Embryonic facial prominence (tissue), 1 donor: ENCODE results near the gene CPA2.
"Not testable (repeated sequence)": the region's sequence is repeated elsewhere in the genome, so short reads cannot be mapped to it uniquely, and the experiment has no call there.

ENCODE experiments used
- DNase-seq: peaks from one replicate; pipeline ENCODE4 v3.0.0-alpha.2; 2016; ENCODE audit errors: extremely low spot score

CPA2 gene

DNA sequence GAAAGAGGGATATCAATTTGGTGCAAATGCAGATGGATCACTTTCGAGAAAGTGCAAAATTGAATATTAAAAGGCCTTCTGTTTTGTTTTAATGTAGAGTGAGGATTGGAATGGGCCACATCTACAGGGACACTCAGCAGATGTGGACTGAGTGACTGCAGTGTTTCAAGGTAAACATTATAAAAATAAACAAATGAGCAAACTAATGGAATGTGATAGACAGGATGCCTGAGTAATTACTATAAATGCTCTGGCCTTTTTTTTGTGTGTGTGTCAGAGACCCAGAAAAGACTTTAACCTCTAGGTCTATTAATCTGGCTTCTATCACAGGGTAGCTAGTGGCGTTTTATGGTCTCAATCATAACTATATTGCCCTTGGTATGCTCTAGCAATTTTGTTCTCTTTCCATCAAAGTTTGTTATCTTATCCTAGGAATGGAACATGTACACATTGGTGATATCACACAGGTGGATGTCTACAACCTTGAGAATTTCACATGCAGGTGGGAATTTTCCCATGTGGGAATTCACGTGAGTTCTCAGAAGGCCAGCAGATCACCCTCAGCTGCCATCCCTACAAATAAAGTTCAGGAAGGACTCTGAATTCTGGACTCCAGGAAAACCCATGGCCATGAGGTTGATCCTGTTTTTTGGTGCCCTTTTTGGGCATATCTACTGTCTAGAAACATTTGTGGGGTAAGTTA is at the start of gene CPA2:
TSS of gene CPA2 (plus strand) at position 606 of the 703 bp plus-strand sequence. CDS start at position 625, 19 bp downstream.
- no peak for DNase-seq

GRCh38 chr7:130218806-130219620 is 47.6 kb upstream of the CPA2 start:
- DNase-seq = no peak

GRCh38 chr7:130219871-130220270 is 46.8 kb upstream of the CPA2 start:
- no peak for DNase-seq

- no peak for DNase-seq
Observed at GRCh38 chr7:130221746-130222145, 44.9 kb upstream of the CPA2 start.

- DNase-seq = no peak
Observed at GRCh38 chr7:130223646-130224045, 43.0 kb upstream of the CPA2 start.

- no peak for DNase-seq
Observed at GRCh38 chr7:130224210-130224609, 42.5 kb upstream of the CPA2 start.

GRCh38 chr7:130224923-130225322 is 41.7 kb upstream of the CPA2 start:
- not testable (repeated sequence) for DNase-seq

DNA sequence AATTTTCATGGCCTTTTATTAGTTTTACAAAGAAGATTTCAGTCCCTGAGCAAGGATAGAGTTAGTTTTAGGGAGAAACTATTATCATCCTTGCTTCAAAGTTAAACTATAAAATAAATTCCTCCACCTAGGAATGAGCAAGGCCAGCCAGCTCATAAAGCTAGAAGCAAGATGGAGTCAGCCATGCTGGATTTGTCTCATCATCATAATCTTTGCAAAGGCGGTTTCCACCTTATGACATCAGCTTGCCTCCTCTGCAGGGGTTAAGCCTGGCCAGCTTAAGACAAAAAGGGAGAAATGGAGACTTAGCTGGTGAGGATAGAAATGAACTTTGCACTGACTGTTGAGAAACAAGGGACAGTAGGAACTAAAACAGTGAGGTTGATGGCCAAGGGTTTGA is 40.3 kb upstream of the CPA2 start:
- no peak for DNase-seq

GRCh38 chr7:130227883-130228575 is 38.6 kb upstream of the CPA2 start:
- no peak for DNase-seq

- DNase-seq = no peak
Observed at GRCh38 chr7:130228840-130229502, 37.7 kb upstream of the CPA2 start.

DNA sequence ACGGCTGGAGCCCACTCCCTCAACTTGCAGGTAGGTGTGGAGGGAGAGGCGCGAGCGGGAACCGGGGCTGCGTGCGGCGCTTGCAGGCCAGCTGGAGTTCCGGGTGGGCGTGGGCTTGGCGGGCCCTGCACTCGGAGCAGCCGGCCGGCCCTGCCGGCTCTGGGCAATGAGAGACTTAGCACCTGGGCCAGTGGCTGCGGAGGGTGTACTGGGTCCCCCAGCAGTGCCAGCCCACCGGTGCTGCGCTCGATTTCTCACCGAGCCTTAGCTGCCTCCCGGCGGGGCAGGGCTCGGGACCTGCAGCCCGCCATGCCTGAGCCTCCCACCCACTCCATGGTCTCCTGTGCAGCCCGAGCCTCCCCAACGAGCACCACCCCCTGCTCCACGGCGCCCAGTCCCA is 36.7 kb upstream of the CPA2 start:
- not testable (repeated sequence) for DNase-seq

GRCh38 chr7:130231792-130232191 is 34.9 kb upstream of the CPA2 start:
- DNase-seq = no peak

DNA sequence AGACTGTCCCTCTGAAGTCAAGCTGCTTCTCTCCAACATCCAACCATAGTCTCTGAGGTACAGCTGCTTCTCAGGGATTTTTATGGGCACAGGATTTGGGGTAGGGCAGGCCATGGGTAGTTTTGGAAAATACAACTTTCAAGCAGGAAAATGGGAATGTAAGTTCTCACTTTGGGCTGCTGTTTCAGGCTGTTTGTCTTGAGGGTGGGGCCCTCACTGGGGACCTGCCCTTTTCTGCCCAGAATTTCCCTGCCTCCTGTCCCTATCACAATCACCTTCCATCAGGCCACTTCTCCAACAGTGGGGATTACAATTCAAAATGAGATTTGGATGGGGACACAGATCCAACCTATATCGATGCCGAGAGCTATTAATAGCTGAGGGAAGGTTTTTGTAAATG is 34.5 kb upstream of the CPA2 start:
- DNase-seq = no peak

DNA sequence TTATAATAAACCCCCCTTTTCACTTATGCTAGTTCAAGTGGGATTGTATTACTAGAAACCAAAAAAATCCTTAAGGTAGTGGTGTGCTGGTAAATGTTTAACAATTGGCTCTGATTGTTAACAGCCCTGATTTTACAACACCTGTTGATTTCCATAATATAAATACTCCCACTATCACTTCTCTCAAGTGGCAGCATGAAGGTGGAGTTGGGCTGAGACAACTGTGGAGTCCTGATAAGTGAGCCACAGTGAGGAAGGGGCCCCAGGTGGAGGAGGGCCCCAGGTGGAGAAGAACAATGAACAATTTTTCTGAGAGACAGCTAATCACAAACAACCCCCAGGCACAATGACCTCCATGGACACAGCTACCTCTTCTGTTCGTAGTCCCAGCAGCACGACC is 32.6 kb upstream of the CPA2 start:
- no peak for DNase-seq

- not testable (repeated sequence) for DNase-seq
Observed at GRCh38 chr7:130236361-130236760, 30.3 kb upstream of the CPA2 start.

- DNase-seq = no peak
Observed at GRCh38 chr7:130240240-130240639, 26.4 kb upstream of the CPA2 start.

DNA sequence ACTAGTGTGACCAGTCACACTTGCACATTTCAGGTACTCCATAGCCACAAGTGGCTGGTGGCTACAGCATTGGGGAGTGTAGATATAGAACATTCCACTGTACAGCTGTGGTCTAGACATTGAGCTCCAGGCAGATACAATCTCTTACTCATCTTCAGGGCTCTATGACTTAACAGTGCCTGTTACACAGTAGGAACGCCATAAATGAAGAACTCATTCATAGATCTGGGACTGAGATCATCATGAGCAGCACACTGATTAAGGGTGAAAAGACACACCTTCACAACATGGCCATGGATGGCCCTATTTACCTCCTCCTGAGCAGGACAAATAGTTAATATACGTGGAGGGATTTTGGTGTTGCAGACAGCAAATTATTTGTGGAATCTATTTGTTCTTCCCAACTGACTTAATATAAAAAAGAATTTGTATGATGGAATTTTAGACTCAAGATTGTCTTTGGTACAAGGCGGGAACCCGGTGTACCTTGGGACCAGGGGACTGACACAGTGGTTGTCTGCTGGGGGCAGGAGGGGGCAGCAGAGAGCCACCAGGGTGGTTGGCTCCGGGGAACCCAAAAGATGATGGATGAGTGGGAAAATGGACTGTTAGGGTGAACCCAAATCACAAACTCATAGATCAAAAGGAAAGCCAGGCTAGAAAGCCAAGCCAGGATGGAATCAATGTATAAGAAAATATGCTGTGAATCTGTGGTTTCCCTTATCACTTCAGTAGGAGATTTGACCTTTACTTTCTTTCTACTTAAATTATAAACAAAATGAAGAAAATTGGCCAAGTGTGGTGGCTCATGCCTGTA is 24.3 kb upstream of the CPA2 start:
- DNase-seq = no peak

DNA sequence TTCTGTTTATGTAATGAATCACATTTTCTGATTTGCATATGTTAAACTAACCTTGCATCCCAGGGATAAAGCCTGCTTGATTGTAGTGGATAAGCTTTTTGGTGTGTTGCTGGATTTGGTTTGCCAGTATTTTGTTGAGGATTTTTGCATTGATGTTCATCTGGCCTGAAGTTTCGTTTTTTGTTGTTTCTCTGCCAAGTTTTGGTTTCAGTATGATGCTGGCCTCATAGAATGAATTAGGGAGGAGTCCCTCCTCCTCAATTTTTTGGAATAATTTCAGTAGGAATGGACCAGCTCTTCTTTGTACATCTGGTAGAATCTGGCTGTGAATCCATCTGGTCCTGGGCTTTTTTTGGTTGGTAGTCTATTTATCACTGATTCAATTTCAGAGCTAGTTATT is 23.2 kb upstream of the CPA2 start:
- DNase-seq = not testable (repeated sequence)

- not testable (repeated sequence) for DNase-seq
Observed at GRCh38 chr7:130246491-130246890, 20.2 kb upstream of the CPA2 start.

GRCh38 chr7:130248842-130249241 is 17.8 kb upstream of the CPA2 start:
- not testable (repeated sequence) for DNase-seq

DNA sequence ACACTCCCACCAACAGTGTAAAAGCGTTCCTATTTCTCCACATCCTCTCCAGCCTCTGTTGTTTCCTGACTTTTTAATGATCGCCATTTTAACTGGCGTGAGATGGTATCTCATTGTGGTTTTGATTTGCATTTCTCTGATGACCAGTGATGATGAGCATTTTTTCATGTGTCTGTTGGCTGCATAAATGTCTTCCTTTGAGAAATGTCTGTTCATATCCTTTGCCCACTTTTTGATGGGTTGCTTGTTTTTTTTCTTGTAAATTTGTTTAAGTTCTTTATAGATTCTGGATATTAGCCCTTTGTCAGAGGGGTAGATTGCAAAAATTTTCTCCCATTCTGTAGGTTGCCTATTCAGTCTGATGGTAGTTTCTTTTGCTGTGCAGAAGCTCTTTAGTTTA is 17.0 kb upstream of the CPA2 start:
- DNase-seq = not testable (repeated sequence)
